ENCODE data around the gene PIGU.

Gene PIGU

DNA sequence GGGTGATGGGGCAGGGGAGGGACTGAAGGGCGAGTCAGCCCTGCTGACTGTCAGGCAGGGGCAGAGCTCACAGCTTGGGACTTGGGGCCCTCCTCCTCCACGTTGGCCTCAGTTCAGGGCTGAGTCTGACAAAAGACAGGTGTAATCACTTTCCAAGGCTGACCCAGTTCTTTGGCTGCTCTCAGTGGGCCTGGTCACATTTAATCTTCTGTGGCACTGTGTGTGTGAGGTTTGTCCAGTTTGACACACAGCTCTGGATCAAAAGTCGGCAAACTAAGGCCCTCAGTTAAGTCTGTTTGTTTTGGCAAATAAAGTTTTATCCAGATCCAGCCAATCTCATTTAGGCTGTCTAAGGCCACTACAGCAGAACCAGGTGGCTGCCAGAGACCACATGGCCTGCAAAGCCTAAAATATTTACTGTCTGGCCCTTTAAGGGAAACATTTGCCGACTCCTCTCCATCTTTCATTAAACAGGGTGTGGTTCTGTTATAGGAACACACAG lies 123.5 kb downstream of the PIGU start:
- Histone ChIP-seq H4K8ac (ENCODE audit: low read depth, low read length) (no peak overlapping the region), H2BK15ac (replicated peaks; ENCODE audit: low read depth) (no peak overlapping the region), H3K4me1 (ENCODE audit: control insufficient read depth, low read depth, low read length) (peaks cover 2% of the 10 kb centered on the region), H2AK5ac (ENCODE audit: low read length) (no peak overlapping the region), H3K23ac (ENCODE audit: low read length) (no peak overlapping the region), H3K9ac (ENCODE audit: low read length) (no peak overlapping the region), H3K27me3 (ENCODE audit: insufficient read depth, low read length, poor library complexity) (no peaks in the 10 kb centered on the region), H3K79me2 (ENCODE audit: control insufficient read depth, insufficient read depth, low read length) (no peaks in the 10 kb centered on the region), H3K27ac (ENCODE audit: low read depth, low read length) (no peak overlapping the region), H3K56ac (ENCODE audit: low read length) (no peak overlapping the region), H3K36me3 (ENCODE audit: control insufficient read depth, insufficient read depth, low read length) (no peaks in the 10 kb centered on the region), H3K18ac (ENCODE audit: low read length) (no peak overlapping the region), H4K5ac (ENCODE audit: low read length) (no peak overlapping the region), H3K4me3 (ENCODE audit: low read length) (no peak overlapping the region), H2BK120ac (ENCODE audit: low read depth, low read length) (no peak overlapping the region), H2BK5ac (ENCODE audit: low read length) (no peak overlapping the region), H3K79me1 (ENCODE audit: low read length) (no peaks in the 10 kb centered on the region), H3K4ac (ENCODE audit: low read depth, low read length) (no peak overlapping the region), H3K4me2 (ENCODE audit: low read length) (no peak overlapping the region)
- WGBS (ENCODE audit: extremely low coverage, insufficient coverage, low lambda C conversion rate) = no CpG with 5 or more reads among the region's 4 CpGs
- no peak for DNase-seq

DNA sequence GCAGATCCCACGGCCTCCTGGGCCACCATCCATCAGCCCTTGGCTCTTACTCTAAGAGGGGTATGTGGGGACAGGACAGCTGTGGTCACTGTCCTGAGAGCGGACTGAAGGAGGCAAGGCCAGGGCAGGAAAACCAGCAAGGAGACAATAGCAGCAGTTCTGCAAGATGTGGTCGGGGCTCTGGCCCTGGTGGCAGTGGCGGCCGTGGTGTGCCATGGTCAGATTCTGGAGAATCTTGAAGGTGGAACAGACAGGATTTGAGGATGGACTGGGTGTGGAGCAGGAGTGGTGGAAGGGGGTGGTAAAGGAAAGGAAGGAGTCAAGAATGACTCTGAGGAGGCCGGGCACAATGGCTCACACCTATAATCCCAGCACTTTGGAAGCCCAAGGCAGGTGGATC lies 124.3 kb downstream of the PIGU start:
- no peak overlapping the region for H3K27ac ChIP-seq (ENCODE audit: low read depth, low read length)
- no peaks in the 10 kb centered on the region for H3K36me3 ChIP-seq (ENCODE audit: control insufficient read depth, insufficient read depth, low read length)
- H2BK15ac ChIP-seq (replicated peaks; ENCODE audit: low read depth) = no peak overlapping the region
- WGBS (ENCODE audit: extremely low coverage, insufficient coverage, low lambda C conversion rate) = no CpG with 5 or more reads among the region's 6 CpGs
- no peak overlapping the region for H3K56ac ChIP-seq (ENCODE audit: low read length)
- no peak overlapping the region for H4K8ac ChIP-seq (ENCODE audit: low read depth, low read length)
- H3K9ac ChIP-seq (ENCODE audit: low read length) = no peak overlapping the region
- no peak overlapping the region for H3K4me2 ChIP-seq (ENCODE audit: low read length)
- H2BK5ac ChIP-seq (ENCODE audit: low read length) = no peak overlapping the region
- no peaks in the 10 kb centered on the region for H3K79me2 ChIP-seq (ENCODE audit: control insufficient read depth, insufficient read depth, low read length)
- no peak for DNase-seq
- no peak overlapping the region for H2AK5ac ChIP-seq (ENCODE audit: low read length)
- H3K23ac ChIP-seq (ENCODE audit: low read length) = no peak overlapping the region
- H3K18ac ChIP-seq (ENCODE audit: low read length) = no peak overlapping the region
- no peaks in the 10 kb centered on the region for H3K27me3 ChIP-seq (ENCODE audit: insufficient read depth, low read length, poor library complexity)
- H3K79me1 ChIP-seq (ENCODE audit: low read length) = no peaks in the 10 kb centered on the region
- no peak overlapping the region for H4K5ac ChIP-seq (ENCODE audit: low read length)
- H2BK120ac ChIP-seq (ENCODE audit: low read depth, low read length) = no peak overlapping the region
- H3K4ac ChIP-seq (ENCODE audit: low read depth, low read length) = no peak overlapping the region
- H3K4me3 ChIP-seq (ENCODE audit: low read length) = no peak overlapping the region
- peaks cover 2% of the 10 kb centered on the region for H3K4me1 ChIP-seq (ENCODE audit: control insufficient read depth, low read depth, low read length)

DNA sequence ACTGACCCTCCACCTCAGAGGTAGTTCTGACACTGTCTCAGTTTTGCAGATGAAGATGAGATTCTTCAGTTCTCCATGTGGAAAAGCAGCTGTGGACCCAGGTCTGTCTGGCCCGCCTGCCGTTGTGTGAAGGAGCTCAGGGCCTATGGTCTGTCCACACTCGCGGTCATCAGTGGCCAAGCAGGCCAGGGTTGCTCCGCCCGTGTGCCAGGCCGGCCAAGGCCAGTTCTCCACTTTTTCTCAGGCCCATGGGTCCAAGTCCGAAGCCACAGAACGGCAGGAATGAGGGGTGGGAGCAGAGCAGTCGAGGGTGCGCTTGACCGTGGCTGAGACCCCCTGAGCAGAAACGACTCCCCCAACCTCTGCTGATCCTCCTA lies 127.0 kb downstream of the PIGU start:
- Histone ChIP-seq H3K23ac (ENCODE audit: low read length) (no peak overlapping the region), H3K56ac (ENCODE audit: low read length) (no peak overlapping the region), H3K4me1 (ENCODE audit: control insufficient read depth, low read depth, low read length) (peaks cover 2% of the 10 kb centered on the region), H2AK5ac (ENCODE audit: low read length) (no peak overlapping the region), H2BK15ac (replicated peaks; ENCODE audit: low read depth) (no peak overlapping the region), H3K4me2 (ENCODE audit: low read length) (no peak overlapping the region), H3K4ac (ENCODE audit: low read depth, low read length) (no peak overlapping the region), H3K36me3 (ENCODE audit: control insufficient read depth, insufficient read depth, low read length) (no peaks in the 10 kb centered on the region), H3K79me2 (ENCODE audit: control insufficient read depth, insufficient read depth, low read length) (no peaks in the 10 kb centered on the region), H3K4me3 (ENCODE audit: low read length) (no peak overlapping the region), H3K18ac (ENCODE audit: low read length) (no peak overlapping the region), H2BK120ac (ENCODE audit: low read depth, low read length) (no peak overlapping the region), H4K5ac (ENCODE audit: low read length) (no peak overlapping the region), H3K27me3 (ENCODE audit: insufficient read depth, low read length, poor library complexity) (no peaks in the 10 kb centered on the region), H2BK5ac (ENCODE audit: low read length) (no peak overlapping the region), H3K9ac (ENCODE audit: low read length) (peak overlapping the region; percentile 5), H3K27ac (ENCODE audit: low read depth, low read length) (no peak overlapping the region), H4K8ac (ENCODE audit: low read depth, low read length) (no peak overlapping the region), H3K79me1 (ENCODE audit: low read length) (no peaks in the 10 kb centered on the region)
- no CpG with 5 or more reads among the region's 13 CpGs for WGBS (ENCODE audit: extremely low coverage, insufficient coverage, low lambda C conversion rate)
- no peak for DNase-seq

DNA sequence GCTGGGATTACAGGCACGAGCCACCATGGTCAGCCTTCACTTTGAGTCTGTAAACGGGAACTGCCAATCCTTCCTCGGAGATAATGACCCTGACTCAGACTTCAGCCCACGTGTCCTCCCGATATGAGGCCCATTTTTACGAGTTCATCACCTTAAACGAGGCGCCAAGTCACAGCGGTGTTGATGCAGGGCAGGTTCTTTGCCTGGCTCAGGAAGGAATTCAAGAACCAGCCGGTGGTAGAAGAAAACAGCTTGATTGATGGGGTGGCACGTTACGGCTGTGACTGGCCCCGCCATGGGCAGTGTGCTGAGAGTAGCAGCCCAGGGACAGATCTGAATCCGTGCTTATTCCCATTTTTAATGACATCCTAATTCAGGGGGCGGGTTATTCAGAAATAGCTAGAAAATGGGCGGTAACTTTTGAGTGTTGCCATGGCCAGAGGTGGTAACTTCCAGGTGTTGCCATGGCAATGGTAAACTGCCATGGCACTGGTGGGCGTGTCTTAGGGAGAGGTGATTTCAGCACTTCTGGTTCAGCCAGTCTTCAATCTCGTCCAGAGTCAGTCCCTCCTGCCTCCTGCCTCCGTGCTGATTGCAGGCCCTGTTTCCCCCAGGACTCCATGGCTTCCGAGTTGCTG lies 127.5 kb downstream of the PIGU start:
- peak; percentile 95 for DNase-seq
- WGBS (ENCODE audit: extremely low coverage, insufficient coverage, low lambda C conversion rate) = no CpG with 5 or more reads among the region's 20 CpGs
- no peaks in the 10 kb centered on the region for H3K79me1 ChIP-seq (ENCODE audit: low read length)
- H3K36me3 ChIP-seq (ENCODE audit: control insufficient read depth, insufficient read depth, low read length) = no peaks in the 10 kb centered on the region
- no peak overlapping the region for H3K56ac ChIP-seq (ENCODE audit: low read length)
- no peak overlapping the region for H2BK120ac ChIP-seq (ENCODE audit: low read depth, low read length)
- H3K4me3 ChIP-seq (ENCODE audit: low read length) = no peak overlapping the region
- no peak overlapping the region for H3K18ac ChIP-seq (ENCODE audit: low read length)
- H3K23ac ChIP-seq (ENCODE audit: low read length) = no peak overlapping the region
- H4K5ac ChIP-seq (ENCODE audit: low read length) = no peak overlapping the region
- no peak overlapping the region for H3K4me2 ChIP-seq (ENCODE audit: low read length)
- no peaks in the 10 kb centered on the region for H3K79me2 ChIP-seq (ENCODE audit: control insufficient read depth, insufficient read depth, low read length)
- no peak overlapping the region for H3K27ac ChIP-seq (ENCODE audit: low read depth, low read length)
- H2BK5ac ChIP-seq (ENCODE audit: low read length) = no peak overlapping the region
- H4K8ac ChIP-seq (ENCODE audit: low read depth, low read length) = no peak overlapping the region
- peaks cover 2% of the 10 kb centered on the region for H3K4me1 ChIP-seq (ENCODE audit: control insufficient read depth, low read depth, low read length)
- no peak overlapping the region for H2BK15ac ChIP-seq (replicated peaks; ENCODE audit: low read depth)
- H2AK5ac ChIP-seq (ENCODE audit: low read length) = no peak overlapping the region
- no peaks in the 10 kb centered on the region for H3K27me3 ChIP-seq (ENCODE audit: insufficient read depth, low read length, poor library complexity)
- H3K9ac ChIP-seq (ENCODE audit: low read length) = peak overlapping the region; percentile 5
- no peak overlapping the region for H3K4ac ChIP-seq (ENCODE audit: low read depth, low read length)

DNA sequence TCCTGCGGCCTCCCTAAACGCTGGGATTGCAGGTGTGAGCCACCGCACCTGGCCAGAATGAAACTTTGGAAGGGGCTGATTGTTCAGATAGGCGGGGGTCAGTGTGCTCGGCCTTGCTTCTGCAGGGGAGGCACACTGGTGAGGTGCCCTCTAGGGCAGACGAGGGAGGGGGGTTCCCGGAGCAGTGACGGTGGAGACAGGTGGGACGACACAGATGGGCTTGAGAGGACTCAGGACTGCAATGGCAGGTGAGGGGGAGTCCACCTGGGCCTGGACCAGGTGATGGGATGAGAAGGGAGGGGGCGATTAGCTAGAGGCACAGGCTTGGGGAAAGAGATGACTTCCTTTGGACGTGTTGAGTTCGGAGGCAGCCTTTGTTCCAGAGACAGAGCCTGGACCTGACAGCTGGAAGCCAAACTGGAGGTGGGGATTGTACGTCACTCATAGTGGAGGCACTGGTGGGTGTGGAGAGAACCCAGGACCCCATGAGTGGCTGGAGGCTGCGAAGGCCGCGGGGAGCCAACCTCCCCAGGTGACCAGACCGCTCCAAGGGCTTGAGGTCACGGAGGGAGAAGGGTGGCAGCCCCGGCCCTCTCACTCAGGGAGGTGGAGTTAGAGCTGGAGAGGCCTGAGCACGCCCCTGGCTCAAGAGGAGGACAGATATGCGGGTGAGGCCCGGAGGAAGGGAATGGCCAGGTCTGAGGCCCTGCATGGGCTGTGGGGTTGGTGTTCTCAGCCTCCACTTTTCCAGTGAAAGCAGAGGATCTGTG lies 128.9 kb downstream of the PIGU start:
- H3K27ac ChIP-seq (ENCODE audit: low read depth, low read length) = no peak overlapping the region
- H3K4ac ChIP-seq (ENCODE audit: low read depth, low read length) = no peak overlapping the region
- no peak overlapping the region for H3K4me3 ChIP-seq (ENCODE audit: low read length)
- no peaks in the 10 kb centered on the region for H3K27me3 ChIP-seq (ENCODE audit: insufficient read depth, low read length, poor library complexity)
- no peaks in the 10 kb centered on the region for H3K36me3 ChIP-seq (ENCODE audit: control insufficient read depth, insufficient read depth, low read length)
- no peak overlapping the region for H4K8ac ChIP-seq (ENCODE audit: low read depth, low read length)
- H3K4me1 ChIP-seq (ENCODE audit: control insufficient read depth, low read depth, low read length) = peaks cover 2% of the 10 kb centered on the region
- no CpG with 5 or more reads among the region's 22 CpGs for WGBS (ENCODE audit: extremely low coverage, insufficient coverage, low lambda C conversion rate)
- no peaks in the 10 kb centered on the region for H3K79me2 ChIP-seq (ENCODE audit: control insufficient read depth, insufficient read depth, low read length)
- no peak overlapping the region for H3K18ac ChIP-seq (ENCODE audit: low read length)
- no peak overlapping the region for H3K23ac ChIP-seq (ENCODE audit: low read length)
- H2BK120ac ChIP-seq (ENCODE audit: low read depth, low read length) = no peak overlapping the region
- H4K5ac ChIP-seq (ENCODE audit: low read length) = no peak overlapping the region
- no peaks in the 10 kb centered on the region for H3K79me1 ChIP-seq (ENCODE audit: low read length)
- DNase-seq = no peak
- no peak overlapping the region for H3K9ac ChIP-seq (ENCODE audit: low read length)
- H2AK5ac ChIP-seq (ENCODE audit: low read length) = no peak overlapping the region
- no peak overlapping the region for H3K4me2 ChIP-seq (ENCODE audit: low read length)
- H2BK5ac ChIP-seq (ENCODE audit: low read length) = no peak overlapping the region
- no peak overlapping the region for H3K56ac ChIP-seq (ENCODE audit: low read length)
- H2BK15ac ChIP-seq (replicated peaks; ENCODE audit: low read depth) = no peak overlapping the region

Data from mesendoderm (in vitro differentiated cells).